MM.1S (cell line): ENCODE data around the gene TCF19.

Experiments
- DNase-seq: peaks from one replicate; pipeline ENCODE4 v3.0.0-alpha.2; 2015
- H2AFZ ChIP-seq: fragments of 300-600 bp; sonication (generic); 2 replicates; pipeline ENCODE4 v1.6.0; 2016; ENCODE audit warnings: antibody characterized with exemption, low read length
- H3F3A ChIP-seq: fragments of 300-600 bp; sonication (generic); 2 replicates; pipeline ENCODE4 v1.6.1; 2016; ENCODE audit warnings: mild to moderate bottlenecking, antibody characterized with exemption, low read length, moderate library complexity, mixed read lengths; ENCODE audit not compliant: insufficient read depth
- H3K27ac ChIP-seq: fragments of 300-600 bp; sonication (generic); 2 replicates; pipeline ENCODE4 v1.5.1; 2016; ENCODE audit warnings: mild to moderate bottlenecking, low read length
- H3K27me3 ChIP-seq: fragments of 300-600 bp; sonication (generic); replicated peaks from 2 replicates; pipeline ENCODE4 v1.6.0; 2016; ENCODE audit warnings: low read length; ENCODE audit not compliant: insufficient read depth
- H3K36me3 ChIP-seq: fragments of 300-600 bp; sonication (generic); replicated peaks from 2 replicates; pipeline ENCODE4 v1.6.1; 2016; ENCODE audit warnings: mild to moderate bottlenecking, low read length, mixed read lengths; ENCODE audit not compliant: insufficient read depth
- H3K4me1 ChIP-seq: fragments of 300-600 bp; sonication (generic); 2 replicates; pipeline ENCODE4 v1.6.1; 2016; ENCODE audit warnings: low read length, mixed read lengths
- H3K4me2 ChIP-seq: fragments of 300-600 bp; sonication (generic); 2 replicates; pipeline ENCODE4 v1.6.0; 2016; ENCODE audit warnings: low read depth, low read length
- H3K4me3 ChIP-seq: fragments of 300-600 bp; sonication (generic); 2 replicates; pipeline ENCODE4 v1.5.1; 2016; ENCODE audit warnings: low read length, mixed read lengths
- H3K79me2 ChIP-seq: fragments of 300-600 bp; sonication (generic); 2 replicates; pipeline ENCODE4 v1.6.1; 2016; ENCODE audit warnings: mixed run types, low read length, mixed read lengths
- H3K9ac ChIP-seq: fragments of 300-600 bp; sonication (generic); 2 replicates; pipeline ENCODE4 v1.6.1; 2016; ENCODE audit warnings: low read length, mixed read lengths
- H3K9me2 ChIP-seq: fragments of 300-600 bp; sonication (generic); replicated peaks from 2 replicates; pipeline ENCODE4 v1.6.1; 2016; ENCODE audit warnings: mild to moderate bottlenecking, low read length, mixed read lengths; ENCODE audit not compliant: insufficient read depth
- H3K9me3 ChIP-seq: fragments of 300-600 bp; sonication (generic); replicated peaks from 2 replicates; pipeline ENCODE4 v1.6.1; 2016; ENCODE audit warnings: mild to moderate bottlenecking, low read length, mixed read lengths; ENCODE audit not compliant: insufficient read depth
- H4K20me1 ChIP-seq: fragments of 300-600 bp; sonication (generic); 2 replicates; pipeline ENCODE4 v1.6.1; 2016; ENCODE audit warnings: mild to moderate bottlenecking, low read length, moderate library complexity, mixed read lengths; ENCODE audit not compliant: insufficient read depth
- EZH2 ChIP-seq: fragments of 300-600 bp; sonication (generic); optimal IDR thresholded peaks from 2 replicates; pipeline ENCODE3; 2017; ENCODE audit warnings: low read depth, mild to moderate bottlenecking, antibody characterized with exemption, low read length, mixed read lengths
- EZH2phosphoT487 ChIP-seq: fragments of 300-600 bp; sonication (generic); IDR thresholded peaks from 2 replicates; pipeline ENCODE4 v1.6.1; 2018; ENCODE audit warnings: antibody characterized with exemption, low read length
- TF ChIP-seq, protein P1 (sequence below): fragments of 300-600 bp; sonication (generic); IDR thresholded peaks from 2 replicates; pipeline ENCODE4 v1.5.1; 2016; ENCODE audit warnings: antibody characterized with exemption, low read length, mixed read lengths

TCF19 gene

DNA sequence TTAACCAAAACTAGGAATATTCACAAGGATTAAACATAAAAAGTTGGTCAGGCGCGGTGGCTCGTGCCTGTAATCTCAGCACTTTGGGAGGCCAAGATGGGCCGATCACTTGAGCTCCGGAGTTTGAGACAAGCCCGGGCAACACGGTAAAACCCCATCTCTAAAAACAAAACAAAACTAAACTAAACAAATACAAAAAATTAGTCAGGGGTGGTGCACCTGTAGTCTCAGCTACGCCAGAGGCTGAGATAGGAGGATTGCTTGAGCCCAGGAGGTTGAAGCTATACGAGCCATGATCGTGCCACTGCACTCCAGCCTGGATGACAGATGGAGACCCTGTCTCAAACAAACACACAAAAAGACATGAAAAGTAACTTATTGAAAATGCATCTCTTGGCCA lies 22.7 kb upstream of the TCF19 start:
- Histone ChIP-seq H3K79me2 (no peaks in the 10 kb centered on the region), H3K4me1 (no peaks in the 10 kb centered on the region), H3K4me2 (no peak overlapping the region), H3K4me3 (no peak overlapping the region), H3K9ac (no peak overlapping the region), H3K9me2 (no peaks in the 10 kb centered on the region), H3K27ac (no peak overlapping the region), H2AFZ (no peak overlapping the region), H3K36me3 (no peaks in the 10 kb centered on the region), H3K27me3 (peaks cover 5% of the 10 kb centered on the region; the same call in 1 of the 2 replicates), H3F3A (no peaks in the 10 kb centered on the region), H4K20me1 (no peaks in the 10 kb centered on the region), H3K9me3 (no peaks in the 10 kb centered on the region)
- DNase-seq, result no peak
- TF ChIP-seq, protein P1, sequence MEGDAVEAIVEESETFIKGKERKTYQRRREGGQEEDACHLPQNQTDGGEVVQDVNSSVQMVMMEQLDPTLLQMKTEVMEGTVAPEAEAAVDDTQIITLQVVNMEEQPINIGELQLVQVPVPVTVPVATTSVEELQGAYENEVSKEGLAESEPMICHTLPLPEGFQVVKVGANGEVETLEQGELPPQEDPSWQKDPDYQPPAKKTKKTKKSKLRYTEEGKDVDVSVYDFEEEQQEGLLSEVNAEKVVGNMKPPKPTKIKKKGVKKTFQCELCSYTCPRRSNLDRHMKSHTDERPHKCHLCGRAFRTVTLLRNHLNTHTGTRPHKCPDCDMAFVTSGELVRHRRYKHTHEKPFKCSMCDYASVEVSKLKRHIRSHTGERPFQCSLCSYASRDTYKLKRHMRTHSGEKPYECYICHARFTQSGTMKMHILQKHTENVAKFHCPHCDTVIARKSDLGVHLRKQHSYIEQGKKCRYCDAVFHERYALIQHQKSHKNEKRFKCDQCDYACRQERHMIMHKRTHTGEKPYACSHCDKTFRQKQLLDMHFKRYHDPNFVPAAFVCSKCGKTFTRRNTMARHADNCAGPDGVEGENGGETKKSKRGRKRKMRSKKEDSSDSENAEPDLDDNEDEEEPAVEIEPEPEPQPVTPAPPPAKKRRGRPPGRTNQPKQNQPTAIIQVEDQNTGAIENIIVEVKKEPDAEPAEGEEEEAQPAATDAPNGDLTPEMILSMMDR, result no peak
- TF ChIP-seq EZH2phosphoT487 (no peak), EZH2 (no peak)

DNA sequence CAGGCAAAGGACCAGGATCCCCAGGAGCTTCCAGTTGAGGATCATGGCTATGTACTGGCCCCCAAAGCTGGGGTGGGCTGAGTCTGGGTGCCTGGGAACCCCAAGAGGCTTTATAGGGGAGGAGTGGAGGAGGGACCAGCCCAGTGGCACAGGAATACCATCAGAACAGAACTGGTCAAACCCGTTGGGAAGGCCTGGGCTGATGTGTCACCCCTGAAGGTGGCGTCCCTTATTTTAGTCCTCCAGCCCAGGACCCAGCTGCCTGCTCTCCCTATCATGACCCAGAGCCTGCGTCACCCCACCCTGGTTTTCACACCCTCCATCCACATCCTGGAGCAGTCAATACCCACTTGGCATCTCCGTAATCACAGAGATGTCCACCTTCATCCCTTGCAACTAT lies 19.4 kb upstream of the TCF19 start, which contains the start of gene PSORS1C2:
Gene PSORS1C2 (minus strand): TSS at position 85 of the 400 bp plus-strand sequence. CDS start 40 bp downstream, at position 45.
- Histone ChIP-seq H3K4me1 (no peaks in the 10 kb centered on the region), H3K9me2 (no peaks in the 10 kb centered on the region), H3K79me2 (no peaks in the 10 kb centered on the region), H3K4me3 (peak within 1 kb of the TSS; percentile 49; the same call in 1 of the 2 replicates), H3K36me3 (no peaks in the 10 kb centered on the region), H3K4me2 (peak within 1 kb of the TSS; percentile 92), H2AFZ (peak within 1 kb of the TSS; percentile 43), H4K20me1 (no peaks in the 10 kb centered on the region), H3K9me3 (no peaks in the 10 kb centered on the region), H3K27ac (no peak within 1 kb of the TSS), H3K9ac (no peak within 1 kb of the TSS), H3K27me3 (peaks cover 5% of the 10 kb centered on the region; the same call in 1 of the 2 replicates), H3F3A (no peaks in the 10 kb centered on the region)
- no peak for DNase-seq
- TF ChIP-seq EZH2phosphoT487, result no peak
- no peak for TF ChIP-seq EZH2
- TF ChIP-seq, protein P1, result no peak

DNA sequence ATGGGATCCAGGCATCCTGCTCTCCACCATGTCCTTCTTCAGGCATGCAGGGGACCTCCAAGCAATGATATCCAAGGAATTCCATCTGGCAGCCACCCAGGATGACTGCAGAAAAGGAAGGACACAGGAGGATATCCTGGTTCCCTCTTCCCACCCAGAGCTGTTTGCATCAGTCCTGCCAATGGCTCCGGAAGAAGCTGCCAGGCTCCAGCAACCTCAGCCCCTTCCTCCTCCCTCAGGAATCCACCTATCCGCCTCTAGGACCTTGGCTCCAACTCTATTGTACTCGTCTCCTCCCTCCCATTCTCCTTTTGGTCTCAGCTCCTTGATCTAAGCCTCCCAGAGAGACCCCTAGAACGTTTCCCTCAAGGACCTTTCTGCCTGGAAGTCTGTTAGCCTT lies 18.8 kb upstream of the TCF19 start:
- Histone ChIP-seq H3K9ac (no peak overlapping the region), H3K4me3 (no peak overlapping the region), H4K20me1 (no peaks in the 10 kb centered on the region), H3K4me2 (no peak overlapping the region), H3K36me3 (no peaks in the 10 kb centered on the region), H3K4me1 (no peaks in the 10 kb centered on the region), H2AFZ (no peak overlapping the region), H3F3A (no peaks in the 10 kb centered on the region), H3K27ac (no peak overlapping the region), H3K9me2 (no peaks in the 10 kb centered on the region), H3K9me3 (no peaks in the 10 kb centered on the region), H3K27me3 (peaks cover 5% of the 10 kb centered on the region; the same call in 1 of the 2 replicates), H3K79me2 (no peaks in the 10 kb centered on the region)
- no peak for TF ChIP-seq EZH2phosphoT487
- no peak for TF ChIP-seq EZH2
- TF ChIP-seq, protein P1, result no peak
- no peak for DNase-seq
